Trophoblast cell (in vitro differentiated cells and primary cell): ENCODE data around the gene MAPT.

ENCODE experiments used
- DNase-seq, 2 donors: peaks; one replicate each; pipeline ENCODE4 v3.0.0-alpha.2; 2016
- H2AFZ ChIP-seq: 2 replicates; pipeline ENCODE4 v1.6.1; 2013; ENCODE audit warnings: low read length, moderate library complexity, mild to moderate bottlenecking; ENCODE audit not compliant: insufficient read depth, poor library complexity
- H2AK5ac ChIP-seq: 2 replicates; pipeline ENCODE4 v1.6.1; 2013; ENCODE audit warnings: mild to moderate bottlenecking, low read length
- H2BK120ac ChIP-seq: 2 replicates; pipeline ENCODE4 v1.6.1; 2013; ENCODE audit warnings: low read length, mild to moderate bottlenecking, moderate library complexity; ENCODE audit not compliant: insufficient read depth, poor library complexity
- H2BK12ac ChIP-seq: 2 replicates; pipeline ENCODE4 v1.6.1; 2013; ENCODE audit warnings: mild to moderate bottlenecking, low read length, moderate library complexity
- H2BK5ac ChIP-seq: 2 replicates; pipeline ENCODE4 v1.6.1; 2013; ENCODE audit warnings: low read length, low read depth, moderate library complexity, mild to moderate bottlenecking; ENCODE audit not compliant: poor library complexity
- H3K14ac ChIP-seq: 2 replicates; pipeline ENCODE4 v1.6.1; 2013; ENCODE audit warnings: mild to moderate bottlenecking, low read length
- H3K18ac ChIP-seq: 2 replicates; pipeline ENCODE4 v1.6.1; 2013; ENCODE audit warnings: mild to moderate bottlenecking, low read length
- H3K23ac ChIP-seq: 2 replicates; pipeline ENCODE4 v1.6.1; 2013; ENCODE audit warnings: low read length
- H3K27ac ChIP-seq: 2 replicates; pipeline ENCODE4 v1.5.1; 2013; ENCODE audit warnings: low read depth, mild to moderate bottlenecking, inconsistent platforms, low read length, moderate library complexity
- H3K27me3 ChIP-seq: 2 replicates; pipeline ENCODE4 v1.6.1; 2013; ENCODE audit warnings: inconsistent platforms, mild to moderate bottlenecking, low read length, moderate library complexity; ENCODE audit not compliant: insufficient read depth
- H3K36me3 ChIP-seq, 2 experiments: 1 replicate in 1 of 2; 2 replicates in 1 of 2; pipeline ENCODE4 v1.6.1; 2013; ENCODE audit warnings: low read length in 2 of 2, mild to moderate bottlenecking in 2 of 2, moderate library complexity in 1 of 2; ENCODE audit not compliant: insufficient read depth in 2 of 2, control insufficient read depth in 1 of 2
- H3K4ac ChIP-seq: 2 replicates; pipeline ENCODE4 v1.6.1; 2013; ENCODE audit warnings: low read depth, mild to moderate bottlenecking, low read length, moderate library complexity
- H3K4me1 ChIP-seq, 2 experiments: 1 replicate in 1 of 2; 2 replicates in 1 of 2; pipeline ENCODE4 v1.6.1; 2013; ENCODE audit warnings: low read length in 2 of 2, mild to moderate bottlenecking in 2 of 2, moderate library complexity in 1 of 2; ENCODE audit not compliant: insufficient read depth in 2 of 2, control insufficient read depth in 1 of 2
- H3K4me2 ChIP-seq: 2 replicates; pipeline ENCODE4 v1.6.1; 2013; ENCODE audit warnings: inconsistent platforms, mild to moderate bottlenecking, low read length, moderate library complexity
- H3K4me3 ChIP-seq: 2 replicates; pipeline ENCODE4 v1.5.1; 2013; ENCODE audit warnings: mild to moderate bottlenecking, low read depth, low read length, inconsistent platforms
- H3K79me1 ChIP-seq: one replicate; pipeline ENCODE4 v1.6.1; 2013; ENCODE audit warnings: low read length
- H3K79me2 ChIP-seq: 2 replicates; pipeline ENCODE4 v1.6.1; 2013; ENCODE audit warnings: low read length, mild to moderate bottlenecking; ENCODE audit not compliant: control insufficient read depth, insufficient read depth, poor library complexity
- H3K9ac ChIP-seq: 2 replicates; pipeline ENCODE4 v1.6.1; 2013; ENCODE audit warnings: mild to moderate bottlenecking, low read length
- H3K9me3 ChIP-seq: 2 replicates; pipeline ENCODE4 v1.6.1; 2013; ENCODE audit warnings: low read depth, mild to moderate bottlenecking, control low read depth, inconsistent platforms, low read length; ENCODE audit not compliant: insufficient read depth
- H4K12ac ChIP-seq: 2 replicates; pipeline ENCODE4 v1.6.1; 2013; ENCODE audit warnings: low read depth, mild to moderate bottlenecking, low read length, moderate library complexity
- H4K8ac ChIP-seq: 2 replicates; pipeline ENCODE4 v1.6.1; 2013; ENCODE audit warnings: low read depth, mild to moderate bottlenecking, low read length, moderate library complexity
- H4K91ac ChIP-seq: one replicate; pipeline ENCODE4 v1.6.1; 2013; ENCODE audit warnings: low read depth, mild to moderate bottlenecking, low read length, moderate library complexity
- WGBS: extraction: QIAGEN DNeasy Blood & Tissue Kit; methylation state at CpG from one replicate; pipeline ENCODE4 v1.1.7; 2013; ENCODE audit warnings: missing lambda C conversion rate; ENCODE audit not compliant: insufficient read length, insufficient coverage; ENCODE audit errors: extremely low coverage; 5-methylcytosine and 5-hydroxymethylcytosine counted together

Gene MAPT

GRCh38 chr17:45977976-45978626 lies 83.7 kb downstream of the MAPT start:
- no CpG with 5 or more reads among the region's 3 CpGs for WGBS
- H3K79me2 ChIP-seq: no peaks in the 10 kb centered on the region

GRCh38 chr17:45979137-45979536 lies 84.8 kb downstream of the MAPT start:
- H4K12ac ChIP-seq: no peak overlapping the region
- no peak overlapping the region for H3K9ac ChIP-seq
- no peaks in the 10 kb centered on the region for H3K79me2 ChIP-seq
- no peak overlapping the region for H2BK12ac ChIP-seq
- no peaks in the 10 kb centered on the region for H3K9me3 ChIP-seq
- no peak overlapping the region for H3K18ac ChIP-seq
- H3K27me3 ChIP-seq: no peaks in the 10 kb centered on the region
- no peak overlapping the region for H2AFZ ChIP-seq
- H3K79me1 ChIP-seq: peaks cover 4% of the 10 kb centered on the region
- H3K4ac ChIP-seq: no peak overlapping the region
- no peak overlapping the region for H2BK5ac ChIP-seq
- DNase-seq: no peak
- H3K4me2 ChIP-seq: no peak overlapping the region
- H3K14ac ChIP-seq: no peak overlapping the region
- no peak overlapping the region for H4K8ac ChIP-seq
- no peak overlapping the region for H3K4me3 ChIP-seq
- H4K91ac ChIP-seq: no peak overlapping the region
- no peak overlapping the region for H2BK120ac ChIP-seq
- no peak overlapping the region for H2AK5ac ChIP-seq
- peaks cover 12 to 15% of the 10 kb centered on the region in 2 experiments for H3K4me1 ChIP-seq
- no peaks in the 10 kb centered on the region for H3K36me3 ChIP-seq
- no peak overlapping the region for H3K23ac ChIP-seq
- no peak overlapping the region for H3K27ac ChIP-seq
- no CpG with 5 or more reads among the region's 2 CpGs for WGBS

More at GRCh38 chr17:45977976-45978626, 83.7 kb downstream of the MAPT start:
- Histone ChIP-seq H3K4me2 (no peak overlapping the region), H2AFZ (no peak overlapping the region), H3K4ac (no peak overlapping the region), H2BK12ac (no peak overlapping the region), H4K8ac (no peak overlapping the region), H3K23ac (no peak overlapping the region), H4K91ac (peak overlapping the region; percentile 2), H3K27ac (no peak overlapping the region), H3K18ac (no peak overlapping the region), H2BK120ac (no peak overlapping the region), H2BK5ac (no peak overlapping the region), H4K12ac (no peak overlapping the region), H3K9me3 (no peaks in the 10 kb centered on the region), H3K79me1 (peaks cover 4% of the 10 kb centered on the region), H2AK5ac (no peak overlapping the region), H3K9ac (no peak overlapping the region), H3K14ac (no peak overlapping the region), H3K36me3 (no peaks in the 10 kb centered on the region), H3K4me1 (peaks cover 12 to 18% of the 10 kb centered on the region in 2 experiments), H3K27me3 (no peaks in the 10 kb centered on the region), H3K4me3 (no peak overlapping the region)
- DNase-seq: peak; percentile 95 to 98

- no peak overlapping the region for H4K8ac ChIP-seq
- H3K23ac ChIP-seq: no peak overlapping the region
- no peaks in the 10 kb centered on the region for H3K36me3 ChIP-seq
- H3K14ac ChIP-seq: no peak overlapping the region
- WGBS: no CpG with 5 or more reads among the region's 6 CpGs
- H3K79me2 ChIP-seq: no peaks in the 10 kb centered on the region
- DNase-seq: no peak
- no peak overlapping the region for H2AK5ac ChIP-seq
- H4K12ac ChIP-seq: no peak overlapping the region
- no peak overlapping the region for H3K4ac ChIP-seq
- no peak overlapping the region for H3K9ac ChIP-seq
- no peak overlapping the region for H3K27ac ChIP-seq
- H3K9me3 ChIP-seq: no peaks in the 10 kb centered on the region
- no peak overlapping the region for H3K4me3 ChIP-seq
- H3K27me3 ChIP-seq: no peaks in the 10 kb centered on the region
- H2BK120ac ChIP-seq: no peak overlapping the region
- H3K4me1 ChIP-seq: peaks cover 12 to 15% of the 10 kb centered on the region in 2 experiments
- no peak overlapping the region for H2BK5ac ChIP-seq
- no peak overlapping the region for H2BK12ac ChIP-seq
- no peak overlapping the region for H3K18ac ChIP-seq
- H3K79me1 ChIP-seq: peaks cover 4% of the 10 kb centered on the region
- H3K4me2 ChIP-seq: no peak overlapping the region
- H4K91ac ChIP-seq: no peak overlapping the region
- no peak overlapping the region for H2AFZ ChIP-seq
Measured at GRCh38 chr17:45980855-45981254, 86.5 kb downstream of the MAPT start.

GRCh38 chr17:45981306-45981705 lies 87.0 kb downstream of the MAPT start:
- H3K79me2 ChIP-seq: no peaks in the 10 kb centered on the region
- no CpG with 5 or more reads among the region's 7 CpGs for WGBS

More at GRCh38 chr17:45981306-45981705, 87.0 kb downstream of the MAPT start:
- Histone ChIP-seq H2AK5ac (no peak overlapping the region), H2BK120ac (no peak overlapping the region), H3K9ac (no peak overlapping the region), H3K27ac (no peak overlapping the region), H3K4me2 (no peak overlapping the region), H3K9me3 (no peaks in the 10 kb centered on the region), H3K14ac (no peak overlapping the region), H2BK12ac (no peak overlapping the region), H3K4me3 (no peak overlapping the region), H3K23ac (no peak overlapping the region), H3K36me3 (no peaks in the 10 kb centered on the region), H2BK5ac (no peak overlapping the region), H4K12ac (no peak overlapping the region), H2AFZ (no peak overlapping the region), H3K79me1 (peaks cover 4% of the 10 kb centered on the region), H4K8ac (no peak overlapping the region), H4K91ac (no peak overlapping the region), H3K4me1 (peaks cover 12 to 15% of the 10 kb centered on the region in 2 experiments), H3K27me3 (no peaks in the 10 kb centered on the region), H3K18ac (no peak overlapping the region), H3K4ac (no peak overlapping the region)
- no peak for DNase-seq
